SK-N-SH treated with all-trans-retinoic acid at 6 μM for 48 hours (cell line): ENCODE measurements around the gene CDON.

Source experiments
- ARNTL ChIP-seq: fragments of 450-650 bp; formaldehyde crosslinking; IDR thresholded peaks from 2 replicates; pipeline ENCODE4 v1.5.0; 2020; ENCODE audit warnings: low read depth, mild to moderate bottlenecking, moderate library complexity, borderline replicate concordance
- BACH2 ChIP-seq: fragments of 250-450 bp; sonication (Bioruptor Pico); IDR thresholded peaks from 2 replicates; pipeline ENCODE4 v1.9.0; 2021; ENCODE audit warnings: mild to moderate bottlenecking, borderline replicate concordance
- CREB5 ChIP-seq: fragments of 250-450 bp; sonication (Bioruptor Pico); IDR thresholded peaks from 2 replicates; pipeline ENCODE4 v1.5.1; 2020; ENCODE audit warnings: low read depth, mild to moderate bottlenecking, moderate library complexity
- CSDC2 ChIP-seq: fragments of 250-450 bp; sonication (Bioruptor Pico); IDR thresholded peaks from 2 replicates; pipeline ENCODE4 v1.5.0; 2020; ENCODE audit warnings: mild to moderate bottlenecking, moderate library complexity
- CSRNP3 ChIP-seq: fragments of 250-450 bp; sonication (Bioruptor Pico); IDR thresholded peaks from 2 replicates; pipeline ENCODE4 v1.5.1; 2021; ENCODE audit warnings: mild to moderate bottlenecking, moderate library complexity
- PATZ1 ChIP-seq: fragments of 250-450 bp; sonication (Bioruptor Pico); IDR thresholded peaks from 2 replicates; pipeline ENCODE4 v1.8.0; 2020; ENCODE audit warnings: mild to moderate bottlenecking, moderate library complexity, borderline replicate concordance
- POU6F1 ChIP-seq: fragments of 250-450 bp; sonication (Bioruptor Pico); IDR thresholded peaks from 2 replicates; pipeline ENCODE4 v1.8.0; 2021; ENCODE audit warnings: low read depth, mild to moderate bottlenecking, moderate library complexity, borderline replicate concordance
- RARB ChIP-seq: fragments of 250-450 bp; sonication (Bioruptor Pico); IDR thresholded peaks from 2 replicates; pipeline ENCODE4 v1.8.0; 2021; ENCODE audit warnings: mild to moderate bottlenecking, moderate library complexity
- TSHZ2 ChIP-seq: fragments of 250-450 bp; sonication (Bioruptor Pico); IDR thresholded peaks from 2 replicates; pipeline ENCODE4 v1.5.0; 2020; ENCODE audit warnings: mild to moderate bottlenecking, moderate library complexity
- ZC3H10 ChIP-seq: fragments of 250-450 bp; sonication (Bioruptor Pico); IDR thresholded peaks from 2 replicates; pipeline ENCODE4 v1.5.1; 2021; ENCODE audit warnings: mild to moderate bottlenecking, moderate library complexity
- ZFP3 ChIP-seq: fragments of 250-450 bp; sonication (Bioruptor Pico); IDR thresholded peaks from 2 replicates; pipeline ENCODE4 v1.5.0; 2020; ENCODE audit warnings: mild to moderate bottlenecking, moderate library complexity
- ZFP30 ChIP-seq: fragments of 450-650 bp; formaldehyde crosslinking; IDR thresholded peaks from 2 replicates; pipeline ENCODE4 v1.5.0; 2022; ENCODE audit warnings: mild to moderate bottlenecking, moderate library complexity
- ZNF565 ChIP-seq: fragments of 450-650 bp; formaldehyde crosslinking; conservative IDR thresholded peaks from 2 replicates; pipeline ENCODE4 v1.5.0; 2020; ENCODE audit warnings: low read depth, mild to moderate bottlenecking, moderate library complexity

- TF ChIP-seq ARNTL (CRISPR knock-in tag) (no peak), ZFP3 (no peak), CSRNP3 (CRISPR knock-in tag) (no peak), ZFP30 (no peak), ZC3H10 (CRISPR knock-in tag) (no peak), POU6F1 (CRISPR knock-in tag) (no peak), BACH2 (CRISPR knock-in tag) (no peak), PATZ1 (CRISPR knock-in tag) (no peak), CREB5 (no peak), ZNF565 (CRISPR knock-in tag) (no peak), TSHZ2 (CRISPR knock-in tag) (no peak), RARB (CRISPR knock-in tag) (no peak), CSDC2 (no peak)
These were observed 103.7 kb downstream of the CDON start for GRCh38 chr11:125958872-125959400.
